ENCODE data around the gene CAMKK1.

DNA sequence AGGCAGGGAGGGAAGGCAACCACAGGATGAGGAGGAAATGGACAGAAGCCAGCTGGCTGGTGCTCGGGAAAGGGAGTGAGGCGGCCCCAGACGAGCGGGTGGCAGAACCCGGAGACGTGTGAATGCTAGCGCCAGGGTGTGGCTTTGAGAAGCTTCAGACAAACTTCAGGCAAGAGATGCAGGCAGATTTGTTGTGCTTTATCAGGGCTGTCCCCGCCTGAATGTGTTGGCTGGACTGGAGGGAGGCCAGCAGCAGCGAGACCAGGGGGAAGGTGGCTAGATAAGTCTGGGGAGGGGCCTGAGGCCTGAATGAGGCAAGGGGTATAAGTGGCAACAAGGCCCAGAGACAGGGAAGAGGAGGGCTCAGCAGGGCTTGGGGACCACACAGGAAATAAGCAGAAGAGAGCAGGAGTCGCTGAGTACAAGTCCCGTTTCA, 22.0 kb downstream of the CAMKK1 start:
- TF ChIP-seq, protein P1, sequence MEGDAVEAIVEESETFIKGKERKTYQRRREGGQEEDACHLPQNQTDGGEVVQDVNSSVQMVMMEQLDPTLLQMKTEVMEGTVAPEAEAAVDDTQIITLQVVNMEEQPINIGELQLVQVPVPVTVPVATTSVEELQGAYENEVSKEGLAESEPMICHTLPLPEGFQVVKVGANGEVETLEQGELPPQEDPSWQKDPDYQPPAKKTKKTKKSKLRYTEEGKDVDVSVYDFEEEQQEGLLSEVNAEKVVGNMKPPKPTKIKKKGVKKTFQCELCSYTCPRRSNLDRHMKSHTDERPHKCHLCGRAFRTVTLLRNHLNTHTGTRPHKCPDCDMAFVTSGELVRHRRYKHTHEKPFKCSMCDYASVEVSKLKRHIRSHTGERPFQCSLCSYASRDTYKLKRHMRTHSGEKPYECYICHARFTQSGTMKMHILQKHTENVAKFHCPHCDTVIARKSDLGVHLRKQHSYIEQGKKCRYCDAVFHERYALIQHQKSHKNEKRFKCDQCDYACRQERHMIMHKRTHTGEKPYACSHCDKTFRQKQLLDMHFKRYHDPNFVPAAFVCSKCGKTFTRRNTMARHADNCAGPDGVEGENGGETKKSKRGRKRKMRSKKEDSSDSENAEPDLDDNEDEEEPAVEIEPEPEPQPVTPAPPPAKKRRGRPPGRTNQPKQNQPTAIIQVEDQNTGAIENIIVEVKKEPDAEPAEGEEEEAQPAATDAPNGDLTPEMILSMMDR (IDR thresholded peaks at IDR 0.05; ENCODE audit: poor library complexity, severe bottlenecking) = no peak
- no peak for TF ChIP-seq POLR2AphosphoS5 (IDR thresholded peaks at IDR 0.05)
